WI38 (cell line): ENCODE data around the gene LRMDA.

Experiments used
- H3K4me3 ChIP-seq: 2 replicates; pipeline ENCODE4 v1.5.1; 2011; ENCODE audit warnings: low read depth, mild to moderate bottlenecking, control low read depth, low read length
- CTCF ChIP-seq: IDR thresholded peaks from 2 replicates; pipeline ENCODE4 v1.5.1; 2012; ENCODE audit warnings: low read depth, mild to moderate bottlenecking, control low read depth, low read length

LRMDA gene

GRCh38 chr10:75395066-75395931 lies 36.1 kb upstream of the LRMDA start:
- H3K4me3 ChIP-seq, result peak overlapping the region; percentile 16; the same call in 1 of the 2 replicates
- TF ChIP-seq CTCF, result peak; percentile 91

DNA sequence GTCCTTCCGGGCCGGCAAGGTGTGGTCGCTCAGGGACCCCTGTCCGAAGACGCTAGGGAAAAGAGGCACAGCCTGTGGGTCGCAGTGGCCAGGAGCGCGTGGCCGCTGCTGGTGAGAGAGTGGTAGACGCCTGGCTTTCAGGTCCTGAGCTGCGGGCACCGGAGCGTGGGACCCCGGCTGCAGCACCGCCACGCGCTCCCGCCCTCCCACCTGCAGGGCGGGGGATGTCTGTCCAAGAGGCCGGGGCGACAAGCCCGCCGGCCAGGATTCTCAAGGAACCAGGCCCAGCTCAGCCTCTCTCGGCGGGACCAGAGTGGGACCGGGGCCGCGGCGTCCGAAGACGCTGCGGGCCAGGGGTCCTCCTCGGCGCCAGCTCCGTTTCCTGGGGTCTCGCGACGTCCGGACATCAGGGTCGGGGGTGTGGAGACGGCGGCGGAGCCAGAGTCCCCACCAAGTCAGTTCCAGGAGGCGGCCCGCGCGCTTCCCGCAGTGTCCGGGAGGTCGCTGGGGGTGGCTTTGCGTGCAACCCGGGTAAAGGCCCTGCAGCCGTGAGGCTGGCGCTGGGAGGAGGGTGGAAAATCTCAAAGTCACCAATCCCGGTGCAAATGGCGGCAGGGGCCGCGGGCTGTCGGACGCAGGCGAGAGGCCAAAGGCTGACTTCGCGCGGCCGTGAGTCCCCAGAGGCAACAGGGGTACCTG lies 35.3 kb upstream of the LRMDA start:
- TF ChIP-seq CTCF, result no peak
- H3K4me3 ChIP-seq, result peak overlapping the region; percentile 78

GRCh38 chr10:75396631-75397495 lies 34.6 kb upstream of the LRMDA start:
- peak overlapping the region; percentile 78 for H3K4me3 ChIP-seq
- no peak for TF ChIP-seq CTCF

DNA sequence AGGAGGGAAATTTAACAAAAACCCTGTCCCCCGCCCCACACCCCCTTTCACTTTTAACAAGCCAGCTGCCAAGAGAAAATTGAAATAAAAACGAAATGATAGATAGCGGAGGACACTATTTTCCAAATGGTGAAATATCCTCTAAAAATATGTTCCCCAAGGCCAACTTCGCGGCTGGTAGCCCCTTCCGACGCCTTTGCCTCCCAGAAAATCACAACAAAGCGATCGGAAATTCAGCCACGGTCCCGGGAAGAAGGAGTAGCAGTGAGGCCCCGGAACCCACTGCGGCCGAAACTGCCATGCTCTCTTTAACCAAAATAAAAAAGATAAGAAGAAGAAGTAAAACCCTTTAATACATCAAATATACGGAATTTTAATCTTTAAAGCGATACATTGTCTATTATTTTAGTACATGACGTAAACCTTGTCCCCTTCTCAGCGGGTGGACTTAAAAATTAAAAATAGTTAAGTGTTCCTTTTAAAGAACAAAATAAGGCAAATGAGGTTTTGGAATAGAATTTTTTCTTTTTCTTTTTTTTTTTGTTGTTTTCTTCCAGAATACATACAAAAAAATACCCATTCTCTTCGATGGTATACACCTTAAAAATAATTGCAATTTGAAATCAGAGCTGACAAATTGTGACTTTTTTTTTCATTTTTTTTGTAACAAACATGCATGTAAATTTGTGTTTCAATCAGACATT lies 33.8 kb upstream of the LRMDA start:
- peak overlapping the region; percentile 78 for H3K4me3 ChIP-seq
- no peak for TF ChIP-seq CTCF

DNA sequence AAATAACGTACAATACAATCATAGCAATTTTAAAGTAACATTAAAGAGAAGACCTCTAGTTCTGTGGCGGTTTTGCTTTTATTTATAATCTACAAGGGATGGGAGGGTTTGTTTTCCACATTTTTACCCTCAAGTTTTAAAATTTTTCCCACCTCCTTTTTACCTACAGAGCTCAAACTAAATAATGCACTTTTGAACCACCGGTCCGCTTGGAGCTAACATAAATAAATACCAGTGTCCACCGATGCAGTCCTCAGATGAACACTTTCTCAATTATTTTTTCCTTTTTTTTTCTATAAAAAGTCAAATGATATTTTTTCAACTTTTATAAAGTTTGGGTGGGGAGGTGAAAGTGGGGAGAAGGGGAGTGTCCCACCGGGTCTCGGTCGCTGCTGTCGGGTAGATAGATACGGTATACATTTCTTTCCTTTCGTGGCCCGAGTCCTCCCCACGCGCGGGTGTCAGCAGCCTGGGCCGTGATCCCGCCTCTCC lies 33.2 kb upstream of the LRMDA start:
- no peak for TF ChIP-seq CTCF
- H3K4me3 ChIP-seq, result peak overlapping the region; percentile 78

GRCh38 chr10:75398692-75399460 lies 32.5 kb upstream of the LRMDA start:
- TF ChIP-seq CTCF, result no peak
- peak overlapping the region; percentile 78 for H3K4me3 ChIP-seq
